Hepatocyte (in vitro differentiated cells): Measurements from ENCODE around the gene ATP13A2.

Source experiments
- EZH2 ChIP-seq: fragments of 200-600 bp; sonication (generic); IDR thresholded peaks from 2 replicates; pipeline ENCODE4 v1.6.1; 2016; ENCODE audit warnings: antibody characterized with exemption, mild to moderate bottlenecking, borderline replicate concordance
- EZH2phosphoT487 ChIP-seq: fragments of 200-600 bp; sonication (generic); IDR thresholded peaks from one replicate; pipeline ENCODE4 v1.6.1; 2018; ENCODE audit warnings: antibody characterized with exemption, mild to moderate bottlenecking, low read depth, moderate library complexity; ENCODE audit not compliant: unreplicated experiment, severe bottlenecking
- TF ChIP-seq, protein P1 (sequence below): fragments of 200-600 bp; sonication (generic); IDR thresholded peaks from 2 replicates; pipeline ENCODE4 v1.5.1; 2016; ENCODE audit warnings: antibody characterized with exemption, mild to moderate bottlenecking; ENCODE audit not compliant: poor library complexity

DNA sequence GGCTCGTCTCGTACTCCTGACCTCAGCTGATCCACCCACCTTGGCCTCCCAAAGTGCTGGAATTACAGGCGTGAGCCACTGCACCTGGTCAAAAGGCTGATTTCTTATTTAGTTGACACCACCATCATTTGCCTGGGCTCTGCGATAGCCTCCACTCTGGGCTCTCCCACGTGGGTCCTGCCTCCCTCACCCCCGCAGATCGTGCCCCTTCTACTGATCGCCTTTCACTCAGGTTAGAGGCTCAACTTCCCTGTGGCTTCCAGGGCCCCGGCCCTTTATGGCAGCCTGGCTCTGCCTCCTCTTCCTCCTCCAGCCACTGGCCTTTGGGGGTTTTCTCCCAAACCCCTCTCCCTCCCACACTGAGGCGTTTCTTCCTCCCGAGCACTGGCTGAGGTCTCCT, 28.8 kb downstream of the ATP13A2 start:
- TF ChIP-seq, protein P1, sequence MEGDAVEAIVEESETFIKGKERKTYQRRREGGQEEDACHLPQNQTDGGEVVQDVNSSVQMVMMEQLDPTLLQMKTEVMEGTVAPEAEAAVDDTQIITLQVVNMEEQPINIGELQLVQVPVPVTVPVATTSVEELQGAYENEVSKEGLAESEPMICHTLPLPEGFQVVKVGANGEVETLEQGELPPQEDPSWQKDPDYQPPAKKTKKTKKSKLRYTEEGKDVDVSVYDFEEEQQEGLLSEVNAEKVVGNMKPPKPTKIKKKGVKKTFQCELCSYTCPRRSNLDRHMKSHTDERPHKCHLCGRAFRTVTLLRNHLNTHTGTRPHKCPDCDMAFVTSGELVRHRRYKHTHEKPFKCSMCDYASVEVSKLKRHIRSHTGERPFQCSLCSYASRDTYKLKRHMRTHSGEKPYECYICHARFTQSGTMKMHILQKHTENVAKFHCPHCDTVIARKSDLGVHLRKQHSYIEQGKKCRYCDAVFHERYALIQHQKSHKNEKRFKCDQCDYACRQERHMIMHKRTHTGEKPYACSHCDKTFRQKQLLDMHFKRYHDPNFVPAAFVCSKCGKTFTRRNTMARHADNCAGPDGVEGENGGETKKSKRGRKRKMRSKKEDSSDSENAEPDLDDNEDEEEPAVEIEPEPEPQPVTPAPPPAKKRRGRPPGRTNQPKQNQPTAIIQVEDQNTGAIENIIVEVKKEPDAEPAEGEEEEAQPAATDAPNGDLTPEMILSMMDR: no peak
- TF ChIP-seq EZH2phosphoT487: no peak
- TF ChIP-seq EZH2: no peak
